Immature natural killer cell (primary cell): ENCODE results near the gene LRP1. TPM values are rescaled to one million over a fixed set of nuclear protein-coding genes. Genes with fewer than 3 reads are reported as not detected.

Experiments
- DNase-seq, 3 donors: peaks; one replicate each; pipeline ENCODE4 v3.0.0; 2022; ENCODE audit warnings: mixed read lengths in 1 of 3
- H3K27ac Mint-ChIP-seq, 6 donors: one replicate each; pipeline ENCODE4 v1.8.0; 2020; ENCODE audit warnings: mixed read lengths in 6 of 6, mild to moderate bottlenecking in 5 of 6, inconsistent platforms in 4 of 6, moderate library complexity in 3 of 6
- H3K27me3 Mint-ChIP-seq, 3 donors: one replicate each; pipeline ENCODE4 v1.8.0; 2020 to 2021; ENCODE audit warnings: low read depth in 3 of 3, mild to moderate bottlenecking in 3 of 3, mixed read lengths in 3 of 3, moderate library complexity in 3 of 3, inconsistent platforms in 1 of 3
- H3K36me3 Mint-ChIP-seq, 3 donors: one replicate each; pipeline ENCODE4 v1.8.0; 2020; ENCODE audit warnings: mixed read lengths in 3 of 3, inconsistent platforms in 2 of 3, mild to moderate bottlenecking in 2 of 3
- H3K4me1 Mint-ChIP-seq, 2 donors: one replicate each; pipeline ENCODE4 v1.8.0; 2020; ENCODE audit warnings: inconsistent platforms in 2 of 2, mild to moderate bottlenecking in 2 of 2, mixed read lengths in 2 of 2, moderate library complexity in 1 of 2
- H3K4me3 Mint-ChIP-seq, 5 donors: one replicate each; pipeline ENCODE4 v1.8.0; 2020; ENCODE audit warnings: mild to moderate bottlenecking in 5 of 5, mixed read lengths in 5 of 5, inconsistent platforms in 3 of 5, moderate library complexity in 3 of 5
- H3K9me3 Mint-ChIP-seq, 6 donors: one replicate each; pipeline ENCODE4 v1.8.0; 2020; ENCODE audit warnings: mild to moderate bottlenecking in 6 of 6, mixed read lengths in 6 of 6, inconsistent platforms in 4 of 6, moderate library complexity in 3 of 6
- polyA plus RNA-seq, 3 donors: library from polyadenylated mRNA; unstranded; fragments of 300-500 nt; fragmentation: Illumina TruSeq; gene quantifications; one replicate each; pipeline ENCODE4 v1.2.3, GENCODE V29; 2021

Gene LRP1
- polyA plus RNA-seq, 3 donors from 2014 or later: 0.08 to 0.22 TPM; not detected in 1

GRCh38 chr12:57211791-57212700, 83.8 kb downstream of the LRP1 start:
- Mint-ChIP-seq H3K36me3 (no peaks in the 10 kb centered on the region), H3K27me3 (peaks cover 16 to 35% (median 34%) of the 10 kb centered on the region in 3 donors), H3K27ac (no peak overlapping the region), H3K4me3 (no peak overlapping the region), H3K9me3 (peaks cover 0 to 2% (median 0%) of the 10 kb centered on the region in 6 donors), H3K4me1 (peaks cover 25 to 30% of the 10 kb centered on the region in 2 donors)
- no peak for DNase-seq

GRCh38 chr12:57212701-57213057, 84.4 kb downstream of the LRP1 start:
- no peak for DNase-seq
- no peak overlapping the region for H3K4me3 Mint-ChIP-seq
- H3K27me3 Mint-ChIP-seq: peaks cover 21 to 42% (median 39%) of the 10 kb centered on the region in 3 donors
- no peaks in the 10 kb centered on the region for H3K36me3 Mint-ChIP-seq
- peaks cover 0 to 2% (median 0%) of the 10 kb centered on the region in 6 donors for H3K9me3 Mint-ChIP-seq
- H3K4me1 Mint-ChIP-seq: peaks cover 32 to 37% of the 10 kb centered on the region in 2 donors
- H3K27ac Mint-ChIP-seq: no peak overlapping the region

GRCh38 chr12:57213058-57213715, 84.9 kb downstream of the LRP1 start:
- peak; percentile 81 to 83 (median 83) for DNase-seq
- peaks cover 35 to 37% of the 10 kb centered on the region in 2 donors for H3K4me1 Mint-ChIP-seq
- no peaks in the 10 kb centered on the region for H3K36me3 Mint-ChIP-seq
- peak overlapping the region in 1 of 5 donors; percentile 38 for H3K4me3 Mint-ChIP-seq
- H3K27ac Mint-ChIP-seq: peak overlapping the region in 2 of 6 donors; percentile 50 to 71
- H3K9me3 Mint-ChIP-seq: peaks cover 0 to 2% (median 0%) of the 10 kb centered on the region in 6 donors
- H3K27me3 Mint-ChIP-seq: peaks cover 21 to 47% (median 44%) of the 10 kb centered on the region in 3 donors

GRCh38 chr12:57213763-57214397, 85.6 kb downstream of the LRP1 start:
- Mint-ChIP-seq H3K9me3 (peaks cover 0 to 2% (median 0%) of the 10 kb centered on the region in 6 donors), H3K27me3 (peaks cover 27 to 50% (median 49%) of the 10 kb centered on the region in 3 donors), H3K27ac (peak overlapping the region in 2 of 6 donors; percentile 37 to 71), H3K4me1 (peaks cover 35 to 37% of the 10 kb centered on the region in 2 donors), H3K4me3 (peak overlapping the region in 1 of 5 donors; percentile 51), H3K36me3 (no peaks in the 10 kb centered on the region)
- no peak for DNase-seq

- H3K27me3 Mint-ChIP-seq: peaks cover 29 to 54% (median 52%) of the 10 kb centered on the region in 3 donors
- H3K9me3 Mint-ChIP-seq: peaks cover 0 to 2% (median 0%) of the 10 kb centered on the region in 6 donors
- peak overlapping the region in 3 of 6 donors; percentile 37 to 80 (median 53) for H3K27ac Mint-ChIP-seq
- DNase-seq: peak; percentile 55 to 62 (median 62)
- H3K4me1 Mint-ChIP-seq: peaks cover 35 to 37% of the 10 kb centered on the region in 2 donors
- H3K4me3 Mint-ChIP-seq: peak overlapping the region in 2 of 5 donors; percentile 47 to 51
- H3K36me3 Mint-ChIP-seq: no peaks in the 10 kb centered on the region
These were observed 86.1 kb downstream of the LRP1 start for GRCh38 chr12:57214398-57214781.

- Mint-ChIP-seq H3K27me3 (peaks cover 32 to 57% (median 52%) of the 10 kb centered on the region in 3 donors), H3K4me3 (peak overlapping the region in 4 of 5 donors; percentile 28 to 83 (median 60)), H3K4me1 (peaks cover 35 to 37% of the 10 kb centered on the region in 2 donors), H3K36me3 (no peaks in the 10 kb centered on the region), H3K9me3 (peaks cover 0 to 2% (median 0%) of the 10 kb centered on the region in 6 donors), H3K27ac (peak overlapping the region in 4 of 6 donors; percentile 61 to 87 (median 70))
- DNase-seq: no peak
These were observed 86.8 kb downstream of the LRP1 start for GRCh38 chr12:57215065-57215464.

- DNase-seq: peak; percentile 53 to 56 (median 55)
- Mint-ChIP-seq H3K4me1 (peaks cover 36 to 37% of the 10 kb centered on the region in 2 donors), H3K27ac (peak overlapping the region in 5 of 6 donors; percentile 70 to 87 (median 73)), H3K9me3 (peaks cover 0 to 2% (median 0%) of the 10 kb centered on the region in 6 donors), H3K36me3 (no peaks in the 10 kb centered on the region), H3K4me3 (peak overlapping the region; percentile 50 to 83 (median 69)), H3K27me3 (peaks cover 32 to 57% (median 54%) of the 10 kb centered on the region in 3 donors)
These were observed 87.4 kb downstream of the LRP1 start for GRCh38 chr12:57215668-57216013.

GRCh38 chr12:57216014-57216911, 88.0 kb downstream of the LRP1 start, which contains the start of gene NXPH4:
Gene NXPH4 (plus strand): TSS chr12:57216794. CDS start chr12:57216970, 176 bp downstream.
- Mint-ChIP-seq H3K27ac (peak within 1 kb of the TSS in 5 of 6 donors; percentile 71 to 88 (median 79)), H3K9me3 (peaks cover 0 to 2% (median 0%) of the 10 kb centered on the region in 6 donors), H3K4me1 (peaks cover 37 to 39% of the 10 kb centered on the region in 2 donors), H3K36me3 (no peaks in the 10 kb centered on the region), H3K27me3 (peaks cover 39 to 62% (median 57%) of the 10 kb centered on the region in 3 donors), H3K4me3 (peak within 1 kb of the TSS; percentile 71 to 83 (median 80))
- peak in 1 of 3 donors; percentile 39 for DNase-seq

GRCh38 chr12:57216921-57217879, 88.9 kb downstream of the LRP1 start:
- Mint-ChIP-seq H3K27me3 (peaks cover 42 to 68% (median 59%) of the 10 kb centered on the region in 3 donors), H3K9me3 (peaks cover 0 to 2% (median 0%) of the 10 kb centered on the region in 6 donors), H3K4me1 (peaks cover 45 to 46% of the 10 kb centered on the region in 2 donors), H3K4me3 (peak overlapping the region; percentile 71 to 82 (median 80)), H3K27ac (peak overlapping the region in 5 of 6 donors; percentile 37 to 88 (median 70)), H3K36me3 (no peaks in the 10 kb centered on the region)
- peak; percentile 61 to 70 (median 64) for DNase-seq

GRCh38 chr12:57218030-57218853, 90.0 kb downstream of the LRP1 start:
- Mint-ChIP-seq H3K9me3 (peaks cover 0 to 2% (median 0%) of the 10 kb centered on the region in 6 donors), H3K4me1 (peaks cover 54 to 57% of the 10 kb centered on the region in 2 donors), H3K27me3 (peaks cover 48 to 69% (median 65%) of the 10 kb centered on the region in 3 donors), H3K36me3 (no peaks in the 10 kb centered on the region), H3K4me3 (peak overlapping the region in 2 of 5 donors; percentile 71 to 82), H3K27ac (peak overlapping the region in 4 of 6 donors; percentile 15 to 88 (median 79))
- no peak for DNase-seq
